ENCODE results near the gene RAB24.

The RAB24 gene

DNA sequence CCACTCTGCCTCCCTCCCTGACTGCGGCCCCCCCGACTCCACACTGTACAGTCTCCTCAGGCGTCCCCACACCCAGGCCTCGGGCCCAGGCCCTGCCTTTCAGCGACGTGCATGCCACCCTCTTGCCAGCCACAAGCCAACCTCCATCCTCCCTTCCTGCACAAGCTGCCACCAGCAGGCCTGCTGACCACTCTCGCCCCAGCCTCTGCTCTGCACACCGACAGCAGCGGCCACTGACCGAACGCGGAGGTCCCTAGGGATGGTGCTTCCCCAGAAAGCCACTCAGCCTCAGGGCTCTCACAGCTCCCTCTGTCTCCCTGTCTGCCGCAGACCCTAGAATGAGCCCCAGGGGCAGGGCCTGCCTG, 29.4 kb upstream of the RAB24 start:
- no peak for ATAC-seq

DNA sequence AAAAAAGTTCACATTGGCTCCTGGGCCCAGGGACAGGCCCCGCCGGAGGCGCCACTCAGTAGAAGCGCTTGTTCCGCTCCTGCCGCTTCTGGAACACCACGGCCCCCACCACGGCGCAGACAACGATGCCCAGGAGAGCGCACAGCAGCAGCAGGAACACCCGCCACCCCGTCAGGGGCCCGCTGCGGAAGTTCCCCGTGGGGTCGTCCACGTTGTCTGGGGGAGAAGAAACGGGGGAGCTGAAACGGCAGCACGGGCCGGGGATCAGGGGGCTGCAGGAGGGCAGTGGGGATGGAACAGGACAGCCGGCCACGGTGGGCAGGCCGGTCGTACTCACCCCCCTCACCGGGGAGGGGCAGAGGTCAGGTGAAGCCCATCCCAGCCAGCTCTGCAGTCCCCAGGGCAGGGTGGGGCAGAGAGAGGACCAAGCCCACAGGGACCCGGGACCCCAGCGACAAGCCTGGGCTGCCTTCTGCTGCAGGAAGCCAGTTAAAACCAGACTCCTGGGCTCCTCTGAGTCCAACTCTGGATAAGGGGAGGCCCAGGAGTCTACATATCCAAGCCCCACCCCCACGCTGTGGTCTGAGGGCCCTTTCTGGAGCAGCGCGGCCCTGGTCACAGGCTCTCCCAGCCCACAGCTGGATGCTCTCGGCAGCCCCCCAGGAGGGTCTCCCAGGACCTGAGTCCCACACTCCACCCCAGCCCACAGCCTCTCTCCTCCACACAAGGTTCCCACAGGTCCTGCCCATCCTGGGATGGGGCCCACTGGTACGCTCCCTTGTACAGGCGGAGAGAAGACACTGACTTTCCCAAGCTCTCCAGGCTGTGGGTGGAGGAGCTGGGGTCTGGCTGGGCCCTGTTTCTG, 28.7 kb upstream of the RAB24 start:
- ATAC-seq, result no peak

DNA sequence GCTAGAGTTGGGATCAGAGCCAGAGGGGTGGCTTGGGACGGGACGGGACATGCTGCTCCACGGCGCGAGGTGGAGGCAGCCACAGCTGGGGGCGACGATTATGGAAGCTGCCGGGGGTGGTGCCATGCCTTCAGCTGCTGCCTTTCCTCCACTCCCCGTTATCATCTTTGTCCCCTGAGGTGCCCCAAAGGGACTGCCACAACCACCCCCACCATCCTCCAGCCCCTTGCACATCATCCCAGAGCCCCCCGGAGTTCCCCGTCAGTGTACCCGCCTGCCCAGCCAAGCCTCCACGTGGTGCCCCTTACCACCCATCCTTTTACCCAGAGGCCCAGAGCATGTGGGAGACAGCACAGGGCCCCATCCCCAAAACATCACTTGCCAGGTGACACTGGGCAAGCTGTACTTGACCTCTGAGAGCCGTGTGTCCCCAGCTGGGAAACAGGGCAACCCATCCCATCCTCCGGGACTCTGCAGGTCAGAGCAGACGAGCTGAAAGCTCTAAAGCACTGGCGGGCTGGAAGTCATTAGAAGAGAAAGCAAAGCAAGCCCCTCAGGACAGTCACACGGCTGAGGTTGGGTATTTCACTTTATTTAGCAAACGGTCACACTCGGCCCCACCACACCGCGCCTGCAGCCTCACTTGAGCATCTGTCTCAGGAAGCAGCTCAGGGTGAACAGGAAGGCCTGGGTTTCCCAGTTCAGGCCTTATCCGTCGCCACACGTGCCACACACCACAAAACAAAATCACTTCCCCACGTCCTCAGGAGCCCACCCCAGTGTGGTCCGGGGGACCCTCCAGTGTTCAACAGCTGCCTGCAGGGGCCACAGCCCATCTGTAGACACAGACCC, 27.7 kb upstream of the RAB24 start:
- no peak for ATAC-seq

DNA sequence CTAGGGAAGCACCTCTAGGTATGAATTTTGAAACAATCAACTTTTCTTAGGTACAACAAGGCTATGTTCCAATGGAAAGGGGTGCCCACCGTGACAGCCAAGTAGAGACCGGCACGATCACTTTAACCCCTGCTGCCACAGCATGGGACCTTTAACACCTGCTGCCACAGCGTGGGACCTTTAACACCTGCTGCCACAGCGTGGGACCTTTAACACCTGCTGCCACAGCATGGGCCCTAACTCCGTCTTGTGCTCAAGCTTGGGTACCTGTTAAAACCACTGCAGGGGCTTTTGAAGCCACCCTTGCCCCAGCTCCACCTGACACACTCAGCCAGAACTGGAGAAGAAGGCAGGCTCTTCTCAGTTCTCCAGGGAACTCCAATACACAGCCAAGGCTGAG, 26.4 kb upstream of the RAB24 start:
- ATAC-seq, result no peak

DNA sequence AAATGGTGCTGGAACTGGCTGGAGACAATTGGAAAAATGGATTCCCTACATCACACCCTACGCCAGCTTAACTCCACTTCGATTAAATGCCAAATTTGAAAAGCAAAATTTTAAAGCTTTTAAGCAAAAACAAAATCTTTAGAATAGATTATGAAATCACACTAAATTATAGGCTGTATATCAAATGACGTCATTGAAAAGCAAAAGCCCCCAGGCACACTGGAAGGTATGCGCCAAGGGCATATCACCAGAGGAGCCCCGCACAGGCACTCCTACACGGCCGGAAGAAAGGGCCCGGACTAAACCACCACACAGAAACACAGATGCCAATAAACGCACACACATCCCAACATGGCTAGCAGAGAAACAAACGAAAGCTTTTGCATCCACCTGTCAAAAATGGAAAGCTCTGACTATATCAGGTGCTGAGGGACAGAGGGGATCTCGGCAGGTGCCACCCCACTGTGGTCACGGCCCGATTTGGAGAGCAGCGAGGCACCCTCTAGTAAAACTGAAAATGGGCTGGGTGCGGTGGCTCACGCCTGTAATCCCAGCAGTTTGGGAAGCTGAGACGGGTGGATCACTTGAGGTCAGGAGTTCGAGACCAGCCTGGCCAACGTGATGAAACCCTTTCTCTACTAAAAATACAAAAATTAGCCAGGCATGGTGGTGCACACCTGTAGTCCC, 25.2 kb upstream of the RAB24 start:
- no peak for ATAC-seq

DNA sequence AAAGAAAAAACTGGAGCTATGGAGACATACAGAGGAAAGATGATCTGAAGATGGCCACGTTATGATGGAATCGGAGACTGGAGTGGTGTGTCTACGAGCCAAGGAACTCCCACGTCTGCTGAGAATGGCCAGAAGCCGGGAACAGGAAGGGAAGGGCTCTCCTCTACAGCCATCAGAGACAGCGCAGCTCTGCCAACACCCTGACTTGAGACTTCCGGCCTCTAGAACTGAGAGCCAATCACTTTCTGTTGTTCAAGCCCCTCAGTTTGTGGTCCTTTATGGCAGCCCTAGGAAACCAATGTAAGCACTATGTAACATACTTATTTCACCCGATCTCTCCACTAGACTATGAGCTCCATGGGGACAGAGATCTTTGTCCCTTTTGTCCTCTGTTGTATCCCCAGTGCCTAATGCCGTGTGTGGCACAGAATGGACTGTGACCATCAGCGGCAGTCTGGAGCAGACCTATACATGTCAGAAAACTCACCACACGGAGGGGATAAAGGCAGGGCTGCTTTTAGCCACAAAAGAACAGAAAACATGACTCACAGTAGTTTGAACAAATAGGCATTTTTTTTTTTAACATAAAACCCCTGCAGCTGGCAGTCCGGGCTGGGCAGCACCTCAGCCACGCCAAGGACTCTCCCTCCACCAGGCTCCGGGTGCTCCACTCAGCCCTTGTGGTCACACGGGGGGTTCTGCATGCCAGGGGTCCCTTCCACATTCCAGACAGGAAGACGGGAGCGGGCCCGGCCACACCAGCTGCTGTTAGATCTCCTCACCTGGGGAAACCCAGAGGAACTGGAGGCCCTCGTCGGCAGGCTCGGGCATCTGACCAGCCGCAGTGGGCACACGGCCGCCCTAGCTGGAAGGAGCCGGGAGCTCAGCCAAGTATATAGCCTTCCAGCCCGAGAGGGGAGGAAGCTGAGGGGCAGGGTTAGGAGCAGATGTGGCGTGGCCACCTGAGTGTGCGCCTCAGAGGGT, 24.3 kb upstream of the RAB24 start:
- ATAC-seq, result peak; percentile 57 to 79

DNA sequence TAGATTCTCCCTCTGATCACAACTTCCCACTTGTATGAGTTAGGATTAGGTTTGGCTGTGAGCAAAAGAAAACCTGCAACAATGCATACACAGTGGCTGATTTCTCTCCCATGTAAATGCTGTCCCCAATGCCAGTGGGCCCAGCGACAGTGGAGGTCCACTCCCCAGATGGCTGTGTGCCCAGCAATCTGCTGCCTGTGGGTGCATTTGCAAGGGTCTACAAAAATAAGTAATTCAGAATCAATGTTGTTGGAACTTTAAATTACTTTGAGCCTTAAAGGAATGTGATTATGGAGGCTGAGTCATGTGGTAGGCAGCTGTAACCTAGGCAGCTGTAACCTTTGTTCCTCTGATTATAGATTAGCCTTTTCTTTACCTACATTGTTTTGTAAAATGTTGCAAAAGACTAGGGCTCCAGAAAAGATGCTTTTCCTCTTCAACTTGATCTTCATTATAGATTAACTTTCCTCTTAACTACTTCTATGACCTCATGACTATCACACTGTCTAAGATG, 22.4 kb upstream of the RAB24 start:
- ATAC-seq, result no peak

DNA sequence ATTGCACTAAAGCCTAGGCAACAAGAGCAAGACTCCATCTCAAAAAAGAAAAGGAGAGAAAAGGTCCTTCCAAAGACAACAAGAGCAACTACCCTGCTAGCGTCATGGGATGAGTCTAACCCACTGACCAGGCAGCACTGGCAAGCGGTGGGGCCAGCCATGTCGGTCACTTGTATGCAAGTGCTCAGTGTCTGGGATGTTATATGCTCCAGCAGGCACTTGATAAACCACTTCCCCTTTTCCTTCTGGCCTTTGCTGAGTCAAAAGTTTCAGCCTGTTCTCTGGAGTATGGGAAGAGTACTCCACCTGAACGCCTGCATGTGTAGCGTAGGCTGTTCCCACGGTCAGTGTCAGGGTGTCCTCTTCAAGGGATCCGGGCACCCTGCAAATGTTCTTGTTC, 17.4 kb upstream of the RAB24 start:
- ATAC-seq, result no peak

DNA sequence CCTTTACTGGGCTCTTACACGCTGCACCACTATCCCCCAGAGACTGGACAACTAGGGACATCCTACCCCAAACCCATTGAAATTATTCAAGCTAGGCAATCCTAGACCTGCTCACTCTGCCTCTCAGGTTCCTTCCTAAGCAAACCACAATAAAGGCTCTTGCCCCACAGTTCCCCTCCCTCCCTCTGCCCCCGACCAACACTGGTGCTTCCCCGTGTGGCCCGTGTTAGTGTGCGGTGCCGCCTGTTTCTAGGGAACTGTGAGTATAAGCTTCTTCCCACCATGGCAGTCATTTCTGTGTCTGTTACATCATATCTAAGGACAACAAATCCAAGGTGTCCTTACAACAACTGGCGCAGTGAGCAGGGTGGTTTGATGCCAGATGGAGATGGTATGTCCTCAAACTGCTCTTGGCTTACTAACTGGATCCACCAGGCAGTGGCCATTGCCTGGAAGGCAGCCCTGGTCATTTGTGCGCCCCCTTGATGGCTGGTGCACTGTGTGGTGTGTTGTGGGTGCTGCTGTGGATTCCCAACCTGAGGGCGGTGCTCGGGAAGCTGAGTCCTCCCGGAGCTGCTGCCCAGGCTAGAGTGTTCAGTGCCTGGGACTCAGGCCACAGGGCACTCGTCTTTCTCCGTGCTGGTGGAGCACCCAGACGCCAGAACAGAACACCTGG, 16.5 kb upstream of the RAB24 start:
- ATAC-seq, result peak in 1 of 2 donors; percentile 20

DNA sequence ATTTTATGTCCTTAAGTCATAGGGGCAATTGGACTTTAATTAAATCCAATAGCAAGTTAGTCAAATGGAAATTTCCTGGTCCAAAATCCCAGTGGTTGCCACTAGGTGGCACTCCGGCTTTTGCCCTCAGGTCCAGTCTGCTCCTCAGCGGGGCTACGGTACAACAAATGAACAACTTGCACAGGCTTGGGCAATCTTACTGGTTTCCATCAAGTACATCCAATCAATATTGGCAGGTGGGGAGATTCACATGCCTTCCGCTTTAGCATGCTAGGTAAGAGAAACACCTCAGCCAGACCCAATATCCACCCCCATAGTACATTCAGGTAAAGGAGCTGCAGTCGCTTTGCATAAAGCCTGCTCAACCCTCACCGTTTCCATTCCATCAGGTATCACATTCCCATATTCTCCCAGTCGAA, 14.4 kb upstream of the RAB24 start:
- ATAC-seq, result peak; percentile 64 to 78

DNA sequence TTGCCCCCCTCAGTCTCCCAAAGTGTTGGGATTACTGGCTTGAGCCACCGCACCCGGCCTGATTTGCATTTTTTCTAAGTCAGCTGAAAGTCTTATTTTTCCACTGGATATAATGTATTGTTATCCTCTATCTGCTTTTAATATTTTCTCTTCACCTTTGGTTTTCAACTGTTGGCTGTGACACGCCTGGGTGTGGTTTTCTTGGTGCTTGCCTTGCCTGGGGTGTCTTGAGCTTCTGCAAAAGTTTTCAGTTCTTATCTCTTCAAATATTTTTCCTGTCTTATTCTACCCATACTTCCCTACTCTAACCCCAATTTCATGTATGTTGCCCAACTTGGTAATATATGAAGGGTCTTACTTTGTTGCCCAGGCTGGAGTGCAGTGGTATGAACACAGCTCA, 12.5 kb upstream of the RAB24 start:
- no peak for ATAC-seq

DNA sequence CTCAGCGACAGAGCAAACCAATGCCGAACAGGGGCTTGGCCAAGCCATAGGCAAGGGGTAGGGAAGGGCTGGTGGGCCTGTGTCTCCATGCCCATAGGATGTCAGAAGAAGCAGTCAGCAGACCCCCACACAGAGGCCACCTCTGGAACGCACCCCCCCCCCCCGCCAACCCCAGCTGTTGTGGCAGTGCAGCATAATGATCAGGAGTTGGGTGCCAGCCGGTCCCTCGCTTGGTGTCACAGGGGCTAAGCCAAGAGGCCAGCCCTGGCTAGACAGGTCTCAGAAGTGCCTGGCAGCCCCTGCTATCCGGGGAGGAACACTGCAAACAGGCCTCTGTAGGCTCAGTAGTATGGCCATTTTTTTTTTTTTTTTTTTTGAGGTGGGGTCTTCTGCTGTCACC, 11.9 kb upstream of the RAB24 start:
- ATAC-seq, result no peak

DNA sequence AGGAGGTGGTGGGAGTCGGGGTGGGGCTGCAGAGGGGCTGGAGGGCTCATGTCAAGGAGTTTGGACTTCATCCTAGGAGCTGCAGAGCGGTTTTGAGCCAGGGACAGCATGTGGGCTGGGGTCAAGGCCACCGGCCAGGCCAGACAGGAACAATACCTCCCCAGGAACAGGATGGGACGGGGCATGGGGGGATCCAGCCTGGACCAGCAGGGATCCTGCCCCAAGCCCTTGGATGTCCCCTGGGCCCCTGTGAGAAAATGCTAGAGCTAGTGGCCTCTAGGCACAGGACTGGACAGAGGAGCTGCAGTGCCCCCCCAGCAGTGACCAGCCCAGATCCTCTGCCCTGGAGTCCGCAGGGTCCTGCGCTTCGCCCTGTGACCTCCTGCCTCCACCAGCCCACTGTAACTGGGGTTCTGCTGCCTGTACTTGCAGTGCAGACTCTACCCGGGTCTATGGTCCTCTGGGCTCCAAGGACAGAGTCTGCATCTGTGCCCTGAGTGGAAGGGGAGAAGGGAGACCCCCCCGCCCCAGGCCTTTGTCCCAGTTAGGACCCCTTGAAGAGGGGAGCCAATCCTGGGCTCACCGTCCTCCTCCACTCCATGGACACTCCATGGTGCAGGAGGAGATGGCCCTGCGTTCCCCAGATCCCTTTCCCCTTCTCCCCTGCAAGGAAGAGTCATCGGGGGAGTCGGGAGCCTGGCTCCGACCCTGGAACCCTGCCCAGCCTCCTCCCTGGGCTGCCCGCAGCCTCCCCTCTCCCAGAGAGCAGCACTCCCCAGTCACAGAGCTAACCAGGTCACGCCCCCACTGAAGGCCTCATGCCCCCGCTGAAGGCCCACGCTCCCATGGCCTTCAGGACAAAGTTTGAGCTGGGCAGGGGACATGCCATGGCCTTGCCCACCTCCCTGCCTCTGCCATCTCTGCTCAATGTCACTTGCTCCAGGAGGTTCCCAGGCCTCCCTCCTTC, 11.1 kb upstream of the RAB24 start:
- no peak for ATAC-seq

DNA sequence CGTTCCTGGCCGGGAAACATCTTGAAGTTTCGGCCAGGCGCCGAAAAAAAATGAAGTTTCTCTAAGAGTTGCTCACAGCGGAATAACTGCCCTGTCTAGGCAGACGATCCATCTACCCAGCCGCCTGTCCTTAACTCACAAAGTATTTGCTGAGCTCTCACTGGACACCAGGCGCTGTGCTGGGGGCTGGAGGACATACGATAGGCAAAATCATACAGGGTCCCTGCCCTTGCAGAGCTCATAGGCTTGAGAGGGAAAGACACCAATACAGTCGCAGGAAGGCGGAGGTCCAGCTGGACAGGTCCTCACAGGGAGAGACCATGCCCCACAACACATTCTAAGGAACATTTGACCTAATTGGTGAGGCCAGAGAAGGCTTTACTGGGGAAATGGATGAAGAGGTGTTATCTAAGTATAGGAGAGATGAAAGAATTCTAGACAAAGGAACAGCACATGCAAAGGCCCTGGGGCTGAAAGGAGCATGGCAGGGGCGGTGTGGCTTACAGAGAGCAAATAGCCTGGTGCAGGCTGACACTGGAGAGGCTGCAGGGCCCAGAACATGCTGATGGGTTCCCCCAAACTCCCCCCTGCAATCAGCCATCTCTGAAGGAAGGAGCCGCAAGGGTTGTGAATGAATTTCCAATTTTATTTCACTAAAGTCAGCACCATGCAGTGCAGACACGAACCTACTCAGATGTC, 10.2 kb upstream of the RAB24 start:
- no peak for ATAC-seq

DNA sequence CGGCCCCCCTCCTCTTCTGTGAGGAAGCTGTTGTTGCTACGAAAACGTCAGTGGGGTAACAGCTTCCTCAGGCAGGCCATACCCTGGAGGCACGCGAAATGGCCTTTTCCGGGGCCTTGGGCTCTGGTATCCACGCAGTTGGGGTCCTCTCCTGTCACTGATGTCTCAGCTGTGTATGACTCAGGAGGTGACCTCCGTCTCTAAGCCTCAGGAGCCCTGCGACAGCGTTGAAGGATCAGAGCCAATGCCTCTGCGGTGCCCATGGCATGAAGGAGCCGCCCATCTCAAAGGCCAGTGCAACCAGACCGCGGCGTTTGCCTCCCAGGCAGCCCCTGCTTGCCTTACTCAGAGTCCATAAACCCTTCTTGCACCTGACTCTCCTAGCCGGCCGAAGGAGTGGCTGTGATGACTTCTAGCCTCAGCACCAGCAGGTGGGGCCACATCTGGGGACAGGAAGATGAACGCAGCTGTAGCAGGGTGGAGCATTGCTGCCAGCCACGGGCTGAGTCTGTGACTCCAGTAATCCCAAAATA, 9.2 kb upstream of the RAB24 start:
- peak; percentile 9 for ATAC-seq

DNA sequence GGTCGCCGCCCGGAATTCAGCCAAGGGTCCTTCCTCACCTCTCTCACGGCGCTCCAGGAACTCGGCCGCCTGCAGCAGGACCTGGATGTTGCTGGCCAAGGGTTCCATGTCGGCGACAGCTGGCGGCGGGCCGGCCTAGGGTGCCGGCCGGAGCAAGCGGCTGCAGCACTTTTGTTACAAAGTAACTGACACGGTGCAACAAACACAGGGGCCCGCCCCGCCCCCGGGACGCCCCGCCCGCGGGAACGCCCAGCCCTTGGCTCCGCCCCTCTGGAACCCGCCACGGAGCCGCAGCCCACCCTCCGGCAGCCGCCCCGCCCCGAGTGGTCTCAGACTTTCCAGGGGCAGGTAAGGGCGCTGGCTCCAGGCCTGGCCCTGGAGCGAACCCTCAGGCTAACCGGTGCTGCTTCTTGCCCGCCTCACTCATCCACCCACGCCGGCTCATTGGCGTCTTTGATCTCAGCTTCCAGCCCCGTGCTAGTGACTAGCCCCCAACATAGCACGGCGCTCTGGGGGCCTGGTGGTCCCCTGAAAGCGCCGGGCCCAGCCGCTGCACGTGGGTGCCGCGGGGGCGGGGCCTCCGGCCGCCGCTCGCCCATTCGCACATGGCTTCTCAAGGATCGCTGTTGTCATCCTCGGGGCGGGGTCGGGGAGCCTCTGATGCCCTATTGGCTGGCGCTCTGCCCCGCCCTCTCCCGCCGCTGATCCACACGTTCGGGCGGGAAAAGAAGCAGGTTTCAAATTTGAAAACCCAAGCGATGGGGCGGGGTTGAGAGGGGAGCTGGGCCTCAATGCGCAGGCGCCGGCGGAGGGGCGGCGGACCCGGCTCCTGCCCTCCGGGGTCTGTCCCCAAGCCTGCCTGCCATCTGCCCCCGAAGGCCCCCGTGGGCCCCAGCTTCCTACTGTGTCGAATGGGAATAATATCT, 8.5 kb upstream of the RAB24 start, which contains the start of gene MXD3:
Gene MXD3, minus strand, starts transcription at position 176 of the 926 bp plus-strand sequence. Its CDS starts 68 bp downstream, at position 108.
- ATAC-seq, result peak; percentile 92 to 93

DNA sequence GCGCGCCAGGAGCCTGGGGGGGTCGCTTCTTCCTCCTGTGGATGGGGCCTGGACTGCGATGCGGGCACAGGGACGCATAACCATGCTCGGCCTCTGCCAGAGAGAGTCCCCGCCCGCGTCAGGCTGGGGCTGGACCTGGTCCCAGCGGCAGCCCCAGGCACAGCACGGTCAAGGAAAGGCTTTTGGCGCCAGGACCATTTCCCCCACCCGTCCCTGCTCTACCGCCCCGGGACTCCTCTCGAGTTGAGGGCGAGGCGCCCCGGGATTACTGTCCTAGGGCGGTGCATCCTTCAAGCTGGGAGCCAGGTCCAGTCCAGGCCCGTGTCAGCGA, 7.8 kb upstream of the RAB24 start:
- ATAC-seq, result no peak
